Kidney epithelial cell (primary cell): Measurements from ENCODE around the gene CALN1. TPM values are rescaled to one million over a fixed set of nuclear protein-coding genes. Genes with fewer than 3 reads are reported as not detected.

Experiments used
- DNase-seq: peaks from one replicate; pipeline ENCODE4 v3.0.0-alpha.2; 2010; ENCODE audit warnings: low read depth
- H3K27me3 ChIP-seq: 2 replicates; pipeline ENCODE4 v1.6.0; 2011; ENCODE audit warnings: low read length; ENCODE audit not compliant: control insufficient read depth, insufficient read depth
- H3K36me3 ChIP-seq: 2 replicates; pipeline ENCODE4 v1.5.1; 2011; ENCODE audit warnings: low read length; ENCODE audit not compliant: control insufficient read depth, insufficient read depth
- H3K4me3 ChIP-seq: 2 replicates; pipeline ENCODE4 v1.5.1; 2011; ENCODE audit warnings: low read depth, mild to moderate bottlenecking, control low read depth, low read length
- total RNA-seq: library from RNA; depleted of rRNA; stranded (reverse); fragments of >200 nt; gene quantifications from 2 replicates; pipeline ENCODE4 v1.2.3, GENCODE V29; 2015
- TF ChIP-seq, protein P1 (sequence below): IDR thresholded peaks from 2 replicates; pipeline ENCODE4 v1.5.1; 2011; ENCODE audit warnings: mild to moderate bottlenecking, moderate library complexity, low read length, control low read depth, inconsistent platforms; ENCODE audit not compliant: insufficient read depth, poor library complexity, severe bottlenecking

CALN1 gene
- total RNA-seq, 1 donor from 2014 or later: not detected

DNA sequence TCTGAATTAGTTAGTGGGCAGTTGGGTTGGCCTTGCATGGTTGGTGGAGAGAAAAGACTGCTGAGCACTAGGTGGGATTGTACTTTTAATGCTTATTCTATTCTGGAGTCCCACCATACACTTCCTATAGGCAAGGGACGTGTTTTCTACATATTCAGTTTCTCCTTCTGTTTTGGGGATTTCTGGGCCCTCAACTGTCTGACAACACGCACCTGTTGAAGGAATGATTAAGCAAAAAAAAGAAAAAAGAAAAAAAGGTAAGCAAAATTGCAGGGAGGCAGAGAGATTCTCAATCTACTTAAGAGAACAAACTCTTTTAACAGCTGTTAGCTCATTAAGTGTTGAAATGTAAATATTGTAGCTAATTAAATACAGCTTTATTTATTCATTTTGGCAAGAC is 541.3 kb downstream of the CALN1 start:
- no peak overlapping the region for H3K4me3 ChIP-seq
- no peaks in the 10 kb centered on the region for H3K27me3 ChIP-seq
- no peaks in the 10 kb centered on the region for H3K36me3 ChIP-seq
- TF ChIP-seq, protein P1, sequence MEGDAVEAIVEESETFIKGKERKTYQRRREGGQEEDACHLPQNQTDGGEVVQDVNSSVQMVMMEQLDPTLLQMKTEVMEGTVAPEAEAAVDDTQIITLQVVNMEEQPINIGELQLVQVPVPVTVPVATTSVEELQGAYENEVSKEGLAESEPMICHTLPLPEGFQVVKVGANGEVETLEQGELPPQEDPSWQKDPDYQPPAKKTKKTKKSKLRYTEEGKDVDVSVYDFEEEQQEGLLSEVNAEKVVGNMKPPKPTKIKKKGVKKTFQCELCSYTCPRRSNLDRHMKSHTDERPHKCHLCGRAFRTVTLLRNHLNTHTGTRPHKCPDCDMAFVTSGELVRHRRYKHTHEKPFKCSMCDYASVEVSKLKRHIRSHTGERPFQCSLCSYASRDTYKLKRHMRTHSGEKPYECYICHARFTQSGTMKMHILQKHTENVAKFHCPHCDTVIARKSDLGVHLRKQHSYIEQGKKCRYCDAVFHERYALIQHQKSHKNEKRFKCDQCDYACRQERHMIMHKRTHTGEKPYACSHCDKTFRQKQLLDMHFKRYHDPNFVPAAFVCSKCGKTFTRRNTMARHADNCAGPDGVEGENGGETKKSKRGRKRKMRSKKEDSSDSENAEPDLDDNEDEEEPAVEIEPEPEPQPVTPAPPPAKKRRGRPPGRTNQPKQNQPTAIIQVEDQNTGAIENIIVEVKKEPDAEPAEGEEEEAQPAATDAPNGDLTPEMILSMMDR: no peak
- DNase-seq: no peak

DNA sequence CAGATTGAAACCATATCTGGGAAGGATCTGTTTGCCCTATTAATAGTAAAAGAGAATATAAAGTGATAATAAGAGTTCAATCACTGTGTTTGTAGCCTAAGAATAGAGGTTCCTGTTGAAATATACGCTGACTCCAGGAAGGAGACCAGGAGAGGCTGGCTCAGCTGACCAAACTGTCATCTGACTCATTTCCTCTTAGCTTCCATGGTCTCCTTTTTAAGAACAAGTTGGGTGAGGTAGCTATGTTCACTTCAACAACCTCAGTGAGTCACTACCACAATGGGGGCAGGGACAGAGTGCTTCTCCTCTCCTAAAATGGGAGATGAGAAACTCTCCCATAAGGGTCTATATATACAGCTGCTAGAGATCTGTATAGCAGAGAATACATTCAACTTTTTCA is 543.3 kb downstream of the CALN1 start:
- DNase-seq: peak; percentile 29

DNA sequence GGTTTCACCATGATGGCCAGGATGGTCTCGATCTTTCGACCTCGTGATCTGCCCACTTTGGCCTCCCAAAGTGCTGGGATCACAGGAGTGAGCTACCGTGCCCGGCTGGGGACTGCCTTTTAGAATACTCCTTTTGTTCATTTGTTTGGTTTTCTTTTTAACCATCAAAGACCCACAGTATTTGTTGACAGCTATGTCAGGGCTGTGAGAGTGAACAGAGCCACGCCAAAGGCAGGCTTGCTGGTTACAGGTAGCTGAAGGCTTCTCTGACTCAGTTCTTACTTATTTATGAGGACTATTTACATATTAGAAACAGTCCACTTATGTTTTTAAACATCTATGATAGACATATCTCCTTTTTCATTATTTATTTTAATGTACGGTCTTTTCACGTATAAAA is 544.5 kb downstream of the CALN1 start:
- Histone ChIP-seq H3K27me3 (no peaks in the 10 kb centered on the region), H3K36me3 (no peaks in the 10 kb centered on the region), H3K4me3 (no peak overlapping the region)
- DNase-seq: no peak
- TF ChIP-seq, protein P1: no peak

More for the DNA sequence above, 543.3 kb downstream of the CALN1 start:
- no peaks in the 10 kb centered on the region for H3K36me3 ChIP-seq
- no peak overlapping the region for H3K4me3 ChIP-seq
- H3K27me3 ChIP-seq: no peaks in the 10 kb centered on the region
- TF ChIP-seq, protein P1: no peak

DNA sequence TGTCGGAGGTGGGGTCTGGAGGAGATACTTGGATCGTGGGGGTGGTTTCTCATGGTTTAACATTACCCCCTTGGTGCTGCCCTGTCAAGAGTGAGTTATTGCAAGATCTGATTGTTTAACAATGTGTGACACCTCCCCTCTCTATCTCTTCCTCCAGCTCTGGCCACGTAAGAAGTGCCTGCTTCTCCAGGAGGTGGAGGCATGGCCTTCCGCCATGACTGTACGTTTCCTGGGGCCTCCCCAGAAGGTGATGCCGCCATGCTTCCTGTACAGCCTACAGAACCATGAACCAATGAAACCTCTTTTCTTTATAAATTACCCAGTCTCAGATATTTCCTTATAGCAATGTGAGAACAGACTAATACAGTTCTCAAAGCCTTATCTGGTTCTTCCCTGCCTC is 547.0 kb downstream of the CALN1 start:
- Histone ChIP-seq H3K36me3 (no peaks in the 10 kb centered on the region), H3K27me3 (no peaks in the 10 kb centered on the region), H3K4me3 (no peak overlapping the region)
- TF ChIP-seq, protein P1: no peak
- no peak for DNase-seq

DNA sequence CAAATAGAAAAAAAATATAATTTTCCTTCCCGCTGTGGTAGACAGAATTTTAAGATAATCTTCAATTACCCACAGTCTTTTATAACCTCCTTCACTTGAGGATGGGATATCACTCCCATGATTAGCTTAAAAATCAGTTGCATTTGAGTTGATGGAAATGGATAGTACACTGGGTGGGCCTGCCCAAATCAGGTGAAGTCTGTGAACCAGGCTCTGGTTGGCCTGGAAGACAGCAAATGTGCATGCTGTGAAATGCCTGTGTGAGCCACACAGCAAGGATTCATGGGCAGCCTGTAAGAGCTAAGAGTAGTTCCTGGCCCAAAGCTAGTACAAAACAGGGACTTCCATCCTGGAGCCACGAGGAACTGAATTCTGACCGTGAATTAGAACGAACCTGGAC is 548.0 kb downstream of the CALN1 start:
- Histone ChIP-seq H3K27me3 (no peaks in the 10 kb centered on the region), H3K36me3 (no peaks in the 10 kb centered on the region), H3K4me3 (no peak overlapping the region)
- DNase-seq: no peak
- TF ChIP-seq, protein P1: no peak

DNA sequence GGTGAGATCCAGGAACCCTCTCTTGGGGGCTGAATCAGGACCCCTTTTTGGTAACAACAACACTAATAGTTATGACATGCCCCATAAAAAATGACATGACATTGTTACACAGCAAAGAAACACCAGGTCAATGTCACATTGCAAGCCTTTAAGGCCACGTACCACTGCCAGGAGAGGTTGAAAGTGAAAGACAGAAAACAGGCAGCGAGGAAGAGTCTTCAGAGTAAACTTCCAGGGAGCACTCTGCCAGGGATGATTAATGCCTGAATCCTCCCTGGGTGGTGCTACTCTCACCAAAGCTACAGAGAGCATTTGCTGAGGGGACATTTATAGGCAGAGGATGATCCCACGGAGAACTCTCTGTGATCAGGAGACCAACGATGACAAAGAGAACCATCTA is 551.6 kb downstream of the CALN1 start:
- no peak overlapping the region for H3K4me3 ChIP-seq
- H3K27me3 ChIP-seq: no peaks in the 10 kb centered on the region
- no peak for DNase-seq
- TF ChIP-seq, protein P1: no peak
- H3K36me3 ChIP-seq: no peaks in the 10 kb centered on the region
